GM19240 (cell line): ENCODE results near the gene CARD9.
A peak's percentile ranks its signal among the peaks of the same experiment; 100 is the strongest.

Source experiments
- DNase-seq: peaks from one replicate; pipeline ENCODE4 v3.0.0; 2011; ENCODE audit warnings: low spot score; ENCODE audit not compliant: insufficient read length

CARD9 gene

GRCh38 chr9:136401173-136401922, 27.9 kb upstream of the CARD9 start:
- no peak for DNase-seq

DNA sequence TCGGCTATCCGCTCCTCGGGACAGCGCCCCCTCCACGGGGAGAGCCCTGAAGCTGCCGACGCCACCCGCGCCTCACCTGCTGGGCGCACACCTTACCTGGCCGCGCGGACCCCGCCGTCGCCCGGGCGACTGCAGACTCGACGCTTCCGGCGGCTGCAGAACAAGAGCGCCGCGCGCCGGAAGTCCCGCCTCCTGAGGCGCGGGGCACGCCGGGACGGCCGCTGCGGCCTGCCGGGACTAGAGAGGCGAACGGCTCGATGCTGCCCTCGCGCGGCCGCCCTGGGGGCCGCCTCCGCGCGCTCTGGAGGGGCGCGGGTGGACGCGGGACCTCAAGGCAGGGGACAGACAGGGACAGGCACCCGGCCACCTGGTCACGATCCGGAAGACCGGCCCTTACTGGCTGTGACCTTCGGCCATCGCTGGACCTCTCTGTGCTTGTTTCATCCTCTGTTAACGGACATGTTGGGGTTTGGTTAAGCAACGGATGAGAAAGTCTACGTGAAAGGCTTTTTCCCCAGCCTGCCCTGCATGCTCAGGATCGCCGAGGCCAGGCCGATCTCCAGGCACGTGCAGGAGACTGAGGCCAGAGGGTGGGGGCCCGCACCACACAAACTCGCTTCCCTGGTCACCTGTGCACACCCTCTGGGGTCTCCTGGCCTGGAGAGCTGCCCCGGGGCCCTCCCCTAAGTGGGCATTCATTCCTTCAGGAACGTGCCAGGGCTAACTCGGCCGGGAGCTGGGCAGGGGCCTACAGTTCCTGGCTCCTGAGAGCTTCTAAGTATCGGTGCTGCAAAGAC, 26.8 kb upstream of the CARD9 start, which contains the start of gene SNAPC4:
Gene SNAPC4, minus strand, starts transcription at position 133 of the 797 bp plus-strand sequence. CDS start 1,742 bp downstream, outside the sequence.
- peak; percentile 93 for DNase-seq

- DNase-seq = peak; percentile 22
Measured at GRCh38 chr9:136399176-136400037, 25.9 kb upstream of the CARD9 start.

- DNase-seq = no peak
Measured at GRCh38 chr9:136398286-136398685, 24.8 kb upstream of the CARD9 start.

DNA sequence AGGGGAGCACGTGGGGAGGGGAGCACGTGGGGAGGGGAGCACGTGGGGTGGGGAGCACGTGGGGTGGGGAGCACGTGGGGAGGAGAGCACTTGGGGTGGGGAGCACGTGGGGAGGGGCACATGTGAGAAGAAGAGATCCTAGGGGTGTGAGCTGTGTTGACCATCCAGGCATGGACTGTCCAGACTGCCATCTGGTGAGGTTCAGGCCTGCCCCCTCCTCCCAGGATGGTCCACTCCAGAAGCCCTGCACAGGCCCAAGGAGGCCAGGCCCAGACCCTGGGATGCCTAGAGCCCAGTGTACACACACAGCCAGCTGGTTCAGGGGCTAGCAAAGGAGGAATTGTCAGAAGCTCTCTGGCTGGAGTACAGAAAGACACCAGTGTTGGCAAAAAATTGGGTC, 24.2 kb upstream of the CARD9 start:
- DNase-seq = no peak

DNA sequence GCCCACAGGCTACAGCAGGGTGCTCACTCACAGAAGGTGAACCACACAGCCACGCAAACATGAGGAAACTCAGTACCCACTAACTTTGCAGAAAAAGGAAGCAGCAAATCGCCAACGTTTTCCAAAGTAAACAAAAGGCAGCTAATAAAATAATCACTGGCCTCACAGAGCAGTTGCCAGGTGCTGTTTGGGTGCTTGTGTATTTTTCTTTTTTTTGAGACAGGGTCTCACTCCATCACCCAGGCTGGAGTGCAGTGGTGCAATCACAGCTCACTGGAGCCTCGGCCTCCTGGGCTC, 22.7 kb upstream of the CARD9 start:
- no peak for DNase-seq

GRCh38 chr9:136395345-136396218, 22.1 kb upstream of the CARD9 start:
- DNase-seq = no peak

DNA sequence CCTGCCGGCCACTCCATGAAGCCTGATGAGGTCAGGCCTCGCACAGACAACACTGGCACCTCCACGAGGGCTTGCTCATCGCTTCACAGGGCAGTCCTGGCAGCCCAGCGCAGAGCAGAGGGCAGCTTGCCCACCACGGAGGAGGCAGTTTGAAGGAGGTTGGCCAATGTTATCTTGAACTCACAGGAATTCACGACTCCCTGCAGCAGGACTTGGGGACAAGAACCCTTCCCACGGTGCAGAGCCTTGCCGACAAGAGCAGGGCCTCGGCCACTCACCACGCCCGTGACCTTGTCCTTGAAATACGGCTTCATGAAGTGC, 21.5 kb upstream of the CARD9 start:
- no peak for DNase-seq

- no peak for DNase-seq
Measured at GRCh38 chr9:136394312-136395019, 21.0 kb upstream of the CARD9 start.

- no peak for DNase-seq
Measured at GRCh38 chr9:136393531-136393930, 20.1 kb upstream of the CARD9 start.

- no peak for DNase-seq
Measured at GRCh38 chr9:136392538-136393449, 19.3 kb upstream of the CARD9 start.

GRCh38 chr9:136391737-136392537, 18.5 kb upstream of the CARD9 start:
- no peak for DNase-seq

DNA sequence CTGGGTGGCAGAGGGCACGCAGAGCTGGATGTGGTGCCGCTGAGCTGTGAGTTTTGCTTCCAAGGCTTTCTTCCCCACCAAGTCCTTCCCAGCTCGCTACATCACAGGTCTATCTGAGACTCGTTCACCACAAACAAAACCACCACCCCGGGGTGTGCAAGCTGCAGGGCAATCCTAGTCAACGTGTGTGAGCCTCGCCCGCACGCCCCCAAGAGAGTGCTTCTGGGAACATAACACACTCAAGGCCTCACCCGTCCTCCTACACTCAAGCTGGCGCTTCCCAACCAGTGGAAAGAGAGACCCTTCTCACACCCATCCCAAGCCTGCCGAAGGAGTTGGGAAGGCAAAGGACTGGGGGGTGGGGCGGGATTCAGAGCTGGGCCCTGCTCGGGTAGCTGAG, 15.9 kb upstream of the CARD9 start:
- no peak for DNase-seq

DNA sequence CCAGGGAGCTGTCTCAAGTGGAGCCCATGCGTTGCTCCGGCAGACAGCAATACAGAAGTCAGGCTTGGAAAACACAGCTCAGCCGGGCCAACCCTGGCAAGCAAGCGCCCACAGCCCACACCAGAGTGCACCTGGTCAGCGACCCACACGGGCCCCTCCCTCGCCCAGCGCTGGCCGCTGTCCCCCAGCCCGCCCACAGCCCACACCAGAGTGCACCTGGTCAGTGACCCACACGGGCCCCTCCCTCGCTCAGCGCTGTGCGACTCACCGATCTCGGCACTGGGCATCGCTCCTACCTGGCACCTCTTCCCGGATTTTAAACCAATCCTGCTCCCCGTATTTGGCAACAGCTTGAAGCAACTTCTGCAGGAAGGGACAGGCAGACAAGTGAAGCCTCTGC, 13.7 kb upstream of the CARD9 start:
- no peak for DNase-seq

- no peak for DNase-seq
Measured at GRCh38 chr9:136386018-136386417, 12.5 kb upstream of the CARD9 start.

DNA sequence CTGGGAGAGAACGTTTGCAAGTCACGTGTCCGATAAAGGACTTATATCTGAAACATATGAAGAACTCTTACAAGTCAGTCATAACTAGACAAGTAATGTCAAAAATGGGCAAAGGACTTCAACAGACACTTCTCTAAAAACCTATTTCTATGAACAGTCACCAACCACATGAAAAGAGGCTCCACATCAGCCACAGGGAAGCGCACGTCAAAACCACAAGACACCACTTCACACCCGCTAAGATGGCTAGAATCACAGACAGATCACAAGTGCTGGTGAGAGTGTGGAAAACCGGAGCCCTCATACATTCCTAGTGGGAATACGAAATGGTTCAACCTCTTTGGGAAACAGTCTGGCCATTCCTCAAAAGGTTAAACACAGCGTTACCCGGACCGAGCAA, 11.5 kb upstream of the CARD9 start:
- DNase-seq = no peak

DNA sequence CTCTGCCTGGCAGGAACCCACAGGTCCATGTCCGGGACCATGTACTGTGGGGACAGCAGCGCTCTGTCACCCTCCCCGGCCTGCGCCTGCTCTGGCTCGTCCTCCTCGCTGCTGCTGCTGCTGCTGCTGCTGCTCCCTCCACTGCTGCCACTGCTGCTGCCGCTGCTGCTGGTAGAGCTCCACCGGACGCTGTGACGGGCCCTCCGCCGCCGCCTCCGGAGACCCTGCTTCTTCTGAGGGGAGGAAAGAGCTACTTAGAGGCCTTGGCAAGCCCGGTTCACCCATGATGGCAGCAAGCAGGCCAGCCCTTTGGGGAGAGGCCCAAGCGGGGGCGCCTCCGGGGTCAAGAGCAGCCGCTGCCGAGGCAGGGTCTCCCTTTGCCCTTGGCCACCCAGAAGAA, 10.0 kb upstream of the CARD9 start:
- DNase-seq = no peak

DNA sequence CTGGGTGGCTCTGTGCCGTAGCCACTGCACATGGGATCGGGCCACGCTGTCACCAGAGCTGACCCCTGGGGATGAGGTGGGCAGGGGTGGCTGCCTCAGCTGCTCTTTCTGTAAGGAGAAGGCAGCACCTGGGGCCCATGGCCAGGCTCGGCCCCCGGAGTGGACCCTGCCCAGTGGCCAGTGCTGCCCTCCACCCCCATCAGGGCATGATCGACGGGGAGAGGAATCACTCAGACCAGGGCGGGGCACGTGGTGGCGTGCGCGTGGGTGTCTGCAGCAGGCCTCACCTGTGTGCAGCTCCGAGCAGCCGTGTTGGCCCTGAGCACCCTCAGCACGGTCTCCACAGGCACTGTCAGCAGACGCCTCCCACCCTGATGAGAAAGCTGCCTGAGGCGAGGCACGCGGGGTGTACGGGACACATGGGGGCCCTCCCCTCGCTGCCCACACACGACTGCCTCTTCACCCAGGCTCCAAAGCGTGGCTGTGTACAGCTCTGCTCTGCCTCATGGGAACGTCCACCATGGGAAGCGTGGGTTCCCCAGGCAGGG, 8.6 kb upstream of the CARD9 start:
- no peak for DNase-seq
